Skeletal muscle cell (primary cell): ENCODE data around the gene PADI2.

Experiments
- DNase-seq: peaks from one replicate; pipeline ENCODE4 v3.0.0-alpha.2; 2010; ENCODE audit warnings: low read depth
- H3K4me3 ChIP-seq: 2 replicates; pipeline ENCODE4 v1.5.1; 2011; ENCODE audit warnings: low read depth, mild to moderate bottlenecking, control low read depth, low read length, moderate library complexity

Gene PADI2

GRCh38 chr1:17119076-17119772 is at the start of gene PADI2:
TSS of gene PADI2 (minus strand) at chr1:17119451. CDS start at chr1:17119371, 80 bp downstream.
- no peak for DNase-seq
- peak within 1 kb of the TSS; percentile 36 for H3K4me3 ChIP-seq

- peak; percentile 43 for DNase-seq
- H3K4me3 ChIP-seq: no peak overlapping the region
Measured at GRCh38 chr1:17168091-17168876, 49.0 kb upstream of the PADI2 start.

GRCh38 chr1:17167786-17168090 is 48.5 kb upstream of the PADI2 start:
- DNase-seq: no peak
- H3K4me3 ChIP-seq: no peak overlapping the region

- H3K4me3 ChIP-seq: no peak overlapping the region
- DNase-seq: no peak
Measured at GRCh38 chr1:17167041-17167785, 48.0 kb upstream of the PADI2 start.

DNA sequence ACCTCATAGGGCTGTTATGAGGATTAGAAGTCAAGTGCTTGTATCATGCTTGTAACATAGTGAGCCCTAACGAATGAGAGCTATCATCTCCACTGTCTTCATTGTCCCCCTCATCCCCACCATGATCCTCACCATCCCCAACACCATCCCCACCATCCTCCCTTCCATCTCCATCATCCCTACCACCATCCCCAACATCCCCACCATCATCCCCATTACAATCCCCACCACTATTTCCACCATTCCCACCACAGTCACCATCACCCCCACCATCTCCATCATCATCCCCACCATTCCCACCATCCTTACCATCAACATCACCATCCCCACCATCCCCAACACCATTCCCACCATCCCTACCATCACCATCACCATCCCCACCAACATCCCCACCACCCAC is 46.6 kb upstream of the PADI2 start:
- no peak overlapping the region for H3K4me3 ChIP-seq
- no peak for DNase-seq

DNA sequence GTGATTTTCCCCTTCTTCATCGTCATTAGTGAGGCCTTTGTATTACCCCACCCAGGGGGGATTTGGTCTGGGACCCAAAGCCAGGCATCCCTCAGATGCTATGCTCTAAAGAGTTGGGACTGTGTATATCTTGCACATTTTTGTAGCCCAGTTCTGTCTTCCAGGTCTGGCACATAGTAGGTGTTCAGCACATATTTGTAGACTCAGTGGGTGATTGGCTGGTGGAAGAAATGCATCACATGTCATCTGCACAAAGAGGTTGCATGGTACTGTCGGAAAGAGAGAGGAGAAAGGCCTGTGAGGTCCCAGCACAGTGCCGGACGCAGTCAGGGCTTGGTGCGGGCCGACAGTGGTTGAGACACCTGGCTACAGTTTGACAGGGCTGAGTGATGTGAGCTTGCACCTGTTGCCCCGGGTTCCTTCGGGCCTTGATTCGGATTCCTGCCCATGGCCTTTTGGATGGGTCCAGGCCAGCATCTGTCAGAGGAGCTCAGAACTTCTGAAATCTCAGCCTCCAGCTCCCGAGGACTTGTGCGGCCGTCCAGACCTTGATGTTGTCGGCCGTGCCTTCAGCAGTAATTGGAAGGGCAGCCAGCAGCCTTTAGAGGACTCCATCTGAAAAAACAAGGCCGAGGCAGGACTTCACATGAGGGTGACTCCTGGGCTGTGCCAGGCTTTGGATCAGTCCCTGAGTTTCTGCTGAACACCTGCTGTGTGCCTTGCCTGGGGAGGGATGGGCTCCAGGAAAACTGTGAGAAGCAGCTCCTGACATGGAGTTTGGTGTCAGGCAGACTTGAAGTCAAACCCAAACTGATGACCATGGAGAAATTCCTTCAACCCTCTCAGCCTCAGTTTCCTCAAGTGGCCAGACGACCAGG is 44.8 kb upstream of the PADI2 start:
- no peak for DNase-seq
- no peak overlapping the region for H3K4me3 ChIP-seq

- DNase-seq: no peak
Measured at GRCh38 chr1:17163371-17163770, 44.1 kb upstream of the PADI2 start.

GRCh38 chr1:17162941-17163340 is 43.7 kb upstream of the PADI2 start:
- no peak overlapping the region for H3K4me3 ChIP-seq
- no peak for DNase-seq

More at GRCh38 chr1:17163371-17163770, 44.1 kb upstream of the PADI2 start:
- H3K4me3 ChIP-seq: no peak overlapping the region

DNA sequence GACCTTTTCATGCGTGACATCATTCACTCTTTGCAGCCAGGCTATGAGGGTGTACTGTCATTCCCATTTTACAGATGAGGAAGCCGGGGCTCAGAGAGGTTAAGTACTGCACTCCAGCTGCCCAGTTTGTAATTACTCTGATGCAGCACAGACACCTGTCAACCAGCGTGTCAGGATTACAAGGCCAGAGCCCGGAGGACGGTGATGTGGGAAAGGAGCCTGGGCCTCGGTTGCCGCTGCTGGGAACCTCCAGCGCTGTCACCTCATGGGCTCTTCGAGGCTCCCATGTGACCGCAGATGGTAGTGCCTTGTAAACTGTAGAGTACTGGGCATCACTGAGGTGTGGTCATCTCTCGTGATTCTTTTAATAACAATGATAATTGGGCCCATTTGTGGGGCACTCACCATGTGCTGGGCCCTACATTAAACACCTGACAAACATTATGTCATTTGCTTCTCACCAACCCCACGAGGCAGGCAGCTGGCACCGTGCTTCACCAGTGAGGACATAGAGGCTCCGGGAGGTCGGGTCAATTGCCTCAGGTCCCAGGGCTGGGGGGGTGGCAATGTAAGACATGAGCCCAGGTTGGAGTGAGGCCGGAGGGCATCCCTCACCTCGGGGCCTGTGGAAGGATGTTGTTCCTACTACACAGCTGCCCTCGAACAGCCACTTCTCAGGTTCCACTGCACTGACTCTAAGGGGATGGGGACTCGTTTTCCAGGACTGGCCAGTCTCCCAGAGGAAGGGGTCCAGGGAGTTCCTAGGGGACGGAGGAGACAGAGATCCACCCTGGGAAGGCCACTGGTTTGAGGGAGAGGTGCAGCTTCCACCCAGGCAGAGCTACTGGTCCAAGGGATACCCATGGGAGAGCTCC is 42.9 kb upstream of the PADI2 start:
- no peak for DNase-seq
- H3K4me3 ChIP-seq: no peak overlapping the region

GRCh38 chr1:17161137-17161740 is 42.0 kb upstream of the PADI2 start:
- DNase-seq: no peak
- no peak overlapping the region for H3K4me3 ChIP-seq

- DNase-seq: no peak
- no peak overlapping the region for H3K4me3 ChIP-seq
Measured at GRCh38 chr1:17158961-17159360, 39.7 kb upstream of the PADI2 start.

DNA sequence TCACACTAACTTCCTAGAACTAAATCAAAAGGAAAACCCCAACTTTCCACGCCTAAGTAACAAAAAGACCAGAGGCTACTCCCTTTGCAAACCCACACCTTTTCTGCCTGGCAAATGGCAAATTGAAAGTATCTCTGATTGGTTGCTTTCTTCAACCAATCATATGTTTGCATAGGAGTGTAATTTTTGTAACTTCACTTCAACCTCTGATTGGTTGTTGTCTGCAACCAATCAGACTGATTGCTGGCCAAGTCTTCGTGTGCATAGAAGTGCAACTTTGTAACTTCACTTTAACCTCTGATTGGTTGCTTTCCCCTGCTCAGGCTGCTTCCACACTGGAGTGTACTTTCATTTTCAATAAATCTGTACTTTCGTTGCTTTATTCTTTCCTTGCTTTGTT is 36.9 kb upstream of the PADI2 start:
- DNase-seq: no peak
- H3K4me3 ChIP-seq: no peak overlapping the region

DNA sequence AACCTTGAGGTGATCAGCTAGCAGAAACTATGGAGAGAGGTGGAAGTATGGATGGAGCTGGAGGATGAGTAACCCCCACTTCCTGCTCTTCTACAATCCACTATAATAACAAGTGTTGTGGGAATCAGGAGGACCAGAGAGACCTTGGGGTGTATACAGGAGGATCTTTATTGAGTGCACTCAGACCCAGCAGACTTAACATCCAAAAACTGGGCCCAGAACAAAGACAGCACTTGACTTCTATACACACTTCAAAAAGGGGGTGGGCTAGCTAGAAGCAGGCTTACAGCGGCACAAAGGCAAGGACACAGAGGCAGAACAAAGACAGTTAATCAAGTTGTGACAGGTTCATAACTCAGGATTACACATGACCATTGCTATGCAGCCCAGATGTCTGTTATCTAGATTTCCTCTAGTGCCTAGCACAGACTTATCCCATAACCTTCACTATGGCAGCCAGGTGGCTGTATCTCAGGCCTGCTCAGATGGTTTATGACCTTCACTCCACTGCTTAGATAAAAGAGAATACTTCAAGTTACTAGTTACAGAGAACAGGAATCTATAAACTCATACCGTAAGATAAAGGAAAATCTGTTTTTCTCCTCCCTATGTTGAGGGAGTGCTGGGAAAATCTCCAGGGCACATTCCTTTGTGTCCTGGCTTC is 36.1 kb upstream of the PADI2 start:
- no peak for DNase-seq
- H3K4me3 ChIP-seq: no peak overlapping the region

- no peak overlapping the region for H3K4me3 ChIP-seq
- DNase-seq: no peak
Measured at GRCh38 chr1:17149771-17150170, 30.5 kb upstream of the PADI2 start.

GRCh38 chr1:17148950-17149608 is 29.8 kb upstream of the PADI2 start:
- no peak overlapping the region for H3K4me3 ChIP-seq
- no peak for DNase-seq

GRCh38 chr1:17145648-17146047 is 26.4 kb upstream of the PADI2 start:
- H3K4me3 ChIP-seq: no peak overlapping the region
- no peak for DNase-seq

- H3K4me3 ChIP-seq: no peak overlapping the region
- DNase-seq: no peak
Measured at GRCh38 chr1:17143760-17144159, 24.5 kb upstream of the PADI2 start.
